ENCODE results near the gene TCF3.

Gene TCF3

DNA sequence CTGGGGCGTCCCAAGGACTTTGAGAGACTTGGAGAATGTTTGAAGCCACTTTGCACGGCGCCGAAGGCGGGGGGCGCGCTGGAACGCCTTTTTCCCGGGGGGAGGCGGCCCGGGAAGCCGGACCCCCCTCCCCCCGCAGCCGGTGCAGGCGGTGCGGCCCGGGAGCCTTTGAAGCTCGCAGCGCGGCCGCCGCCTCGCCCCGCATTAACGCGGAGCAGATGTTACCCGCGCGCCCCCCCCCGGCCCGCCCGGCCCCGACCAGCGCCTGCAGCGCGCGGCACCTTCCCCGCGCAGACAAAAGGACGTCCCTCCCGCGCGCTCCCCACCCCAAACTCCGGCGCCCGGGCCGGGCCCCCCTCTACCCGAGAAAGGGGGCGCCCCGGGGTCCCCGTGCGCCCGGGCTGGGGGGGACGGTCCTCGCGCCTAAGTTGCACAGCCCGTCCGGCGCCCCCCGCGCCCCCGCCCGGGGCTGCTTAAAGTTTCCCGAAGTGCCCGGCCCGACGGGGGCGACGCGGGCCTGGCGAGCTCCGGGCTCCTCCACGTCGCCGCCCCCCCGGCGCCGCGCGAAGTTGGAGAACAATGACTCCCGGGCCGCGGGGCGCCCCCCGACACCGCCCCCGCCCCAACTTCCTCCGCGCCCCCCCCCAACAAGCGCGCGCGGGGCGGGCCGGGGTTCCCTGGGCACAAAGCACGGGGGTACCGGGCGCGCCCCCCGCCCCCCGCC lies 685 bp downstream of the TCF3 start:
- H2AK5ac ChIP-seq (ENCODE audit: low read length) = no peak overlapping the region
- no peak overlapping the region for H4K5ac ChIP-seq (ENCODE audit: low read length)
- peaks cover 2% of the 10 kb centered on the region for H3K4me1 ChIP-seq (ENCODE audit: control insufficient read depth, low read depth, low read length)
- peak overlapping the region; percentile 96 for H3K18ac ChIP-seq (ENCODE audit: low read length)
- peak; percentile 47 for DNase-seq
- peak overlapping the region; percentile 100 for H3K4ac ChIP-seq (ENCODE audit: low read depth, low read length)
- H2BK5ac ChIP-seq (ENCODE audit: low read length) = no peak overlapping the region
- peaks cover 13% of the 10 kb centered on the region for H3K79me1 ChIP-seq (ENCODE audit: low read length)
- no peak overlapping the region for H3K23ac ChIP-seq (ENCODE audit: low read length)
- peak overlapping the region; percentile 72 for H3K27ac ChIP-seq (ENCODE audit: low read depth, low read length)
- H3K27me3 ChIP-seq (ENCODE audit: insufficient read depth, low read length, poor library complexity) = no peaks in the 10 kb centered on the region
- H3K79me2 ChIP-seq (ENCODE audit: control insufficient read depth, insufficient read depth, low read length) = peaks cover 41% of the 10 kb centered on the region
- H2BK120ac ChIP-seq (ENCODE audit: low read depth, low read length) = peak overlapping the region; percentile 86
- H3K4me2 ChIP-seq (ENCODE audit: low read length) = peak overlapping the region; percentile 83
- peak overlapping the region; percentile 93 for H3K9ac ChIP-seq (ENCODE audit: low read length)
- peak overlapping the region; percentile 94 for H4K8ac ChIP-seq (ENCODE audit: low read depth, low read length)
- WGBS (ENCODE audit: extremely low coverage, insufficient coverage, low lambda C conversion rate) = no CpG with 5 or more reads among the region's 101 CpGs
- peak overlapping the region; percentile 94 for H3K56ac ChIP-seq (ENCODE audit: low read length)
- H3K4me3 ChIP-seq (ENCODE audit: low read length) = peak overlapping the region; percentile 87
- H3K36me3 ChIP-seq (ENCODE audit: control insufficient read depth, insufficient read depth, low read length) = peaks cover 14% of the 10 kb centered on the region
- H2BK15ac ChIP-seq (replicated peaks; ENCODE audit: low read depth) = no peak overlapping the region

DNA sequence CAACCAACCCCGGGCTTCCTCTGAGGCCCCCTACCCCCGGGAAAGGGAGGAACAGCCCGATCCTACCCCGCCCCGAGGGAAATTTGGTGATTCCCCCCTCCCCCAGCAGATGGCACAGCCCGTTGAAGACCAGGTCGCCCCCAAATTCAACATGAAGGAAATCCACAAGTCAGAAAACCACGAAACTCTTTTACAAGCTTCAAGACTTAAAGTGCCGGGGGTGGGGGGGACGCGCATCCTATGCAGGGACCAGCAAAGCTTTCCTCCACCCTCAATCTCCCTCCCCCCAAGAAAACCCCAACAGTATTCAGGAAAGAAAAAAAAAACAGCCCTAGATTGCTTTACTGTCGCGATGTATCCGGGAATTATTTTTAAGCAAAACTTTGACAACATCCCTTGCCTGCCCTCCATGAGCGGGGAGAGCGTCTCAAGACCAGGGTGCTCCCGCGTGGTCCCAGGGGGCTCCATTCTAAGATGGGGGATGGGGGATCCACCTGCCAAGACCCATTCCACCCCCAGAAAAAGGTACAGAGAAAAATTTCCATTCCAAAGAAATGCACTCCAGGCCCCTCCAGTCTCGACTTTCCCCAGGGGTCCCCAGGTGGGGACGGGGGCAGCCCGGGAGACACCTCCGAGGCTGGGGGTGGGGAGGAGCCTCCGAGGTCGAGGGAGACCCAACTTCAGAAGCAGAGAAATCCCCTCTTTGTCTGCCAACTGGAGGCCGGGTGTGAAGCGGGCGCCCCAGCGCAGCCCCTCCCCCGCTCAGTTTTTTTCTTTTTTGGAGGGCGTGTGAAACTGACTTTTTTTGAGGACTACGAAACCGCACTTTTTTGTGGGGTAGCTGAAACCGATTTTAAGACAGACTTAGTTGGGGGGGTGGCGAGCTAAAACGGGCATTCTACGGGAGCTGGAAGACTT lies 1.5 kb downstream of the TCF3 start:
- Histone ChIP-seq H4K8ac (ENCODE audit: low read depth, low read length) (no peak overlapping the region), H2AK5ac (ENCODE audit: low read length) (peak overlapping the region; percentile 18), H3K18ac (ENCODE audit: low read length) (peak overlapping the region; percentile 96), H3K79me2 (ENCODE audit: control insufficient read depth, insufficient read depth, low read length) (peaks cover 41% of the 10 kb centered on the region), H3K4me1 (ENCODE audit: control insufficient read depth, low read depth, low read length) (peaks cover 2% of the 10 kb centered on the region), H2BK15ac (replicated peaks; ENCODE audit: low read depth) (no peak overlapping the region), H3K36me3 (ENCODE audit: control insufficient read depth, insufficient read depth, low read length) (peaks cover 18% of the 10 kb centered on the region), H3K79me1 (ENCODE audit: low read length) (peaks cover 13% of the 10 kb centered on the region), H2BK120ac (ENCODE audit: low read depth, low read length) (peak overlapping the region; percentile 86), H3K27me3 (ENCODE audit: insufficient read depth, low read length, poor library complexity) (no peaks in the 10 kb centered on the region), H2BK5ac (ENCODE audit: low read length) (no peak overlapping the region), H3K4ac (ENCODE audit: low read depth, low read length) (peak overlapping the region; percentile 100), H3K4me2 (ENCODE audit: low read length) (peak overlapping the region; percentile 83), H3K23ac (ENCODE audit: low read length) (peak overlapping the region; percentile 66), H3K56ac (ENCODE audit: low read length) (peak overlapping the region; percentile 94), H3K4me3 (ENCODE audit: low read length) (peak overlapping the region; percentile 87), H3K9ac (ENCODE audit: low read length) (peak overlapping the region; percentile 93), H4K5ac (ENCODE audit: low read length) (no peak overlapping the region), H3K27ac (ENCODE audit: low read depth, low read length) (peak overlapping the region; percentile 72)
- no CpG with 5 or more reads among the region's 36 CpGs for WGBS (ENCODE audit: extremely low coverage, insufficient coverage, low lambda C conversion rate)
- DNase-seq = peak; percentile 72

DNA sequence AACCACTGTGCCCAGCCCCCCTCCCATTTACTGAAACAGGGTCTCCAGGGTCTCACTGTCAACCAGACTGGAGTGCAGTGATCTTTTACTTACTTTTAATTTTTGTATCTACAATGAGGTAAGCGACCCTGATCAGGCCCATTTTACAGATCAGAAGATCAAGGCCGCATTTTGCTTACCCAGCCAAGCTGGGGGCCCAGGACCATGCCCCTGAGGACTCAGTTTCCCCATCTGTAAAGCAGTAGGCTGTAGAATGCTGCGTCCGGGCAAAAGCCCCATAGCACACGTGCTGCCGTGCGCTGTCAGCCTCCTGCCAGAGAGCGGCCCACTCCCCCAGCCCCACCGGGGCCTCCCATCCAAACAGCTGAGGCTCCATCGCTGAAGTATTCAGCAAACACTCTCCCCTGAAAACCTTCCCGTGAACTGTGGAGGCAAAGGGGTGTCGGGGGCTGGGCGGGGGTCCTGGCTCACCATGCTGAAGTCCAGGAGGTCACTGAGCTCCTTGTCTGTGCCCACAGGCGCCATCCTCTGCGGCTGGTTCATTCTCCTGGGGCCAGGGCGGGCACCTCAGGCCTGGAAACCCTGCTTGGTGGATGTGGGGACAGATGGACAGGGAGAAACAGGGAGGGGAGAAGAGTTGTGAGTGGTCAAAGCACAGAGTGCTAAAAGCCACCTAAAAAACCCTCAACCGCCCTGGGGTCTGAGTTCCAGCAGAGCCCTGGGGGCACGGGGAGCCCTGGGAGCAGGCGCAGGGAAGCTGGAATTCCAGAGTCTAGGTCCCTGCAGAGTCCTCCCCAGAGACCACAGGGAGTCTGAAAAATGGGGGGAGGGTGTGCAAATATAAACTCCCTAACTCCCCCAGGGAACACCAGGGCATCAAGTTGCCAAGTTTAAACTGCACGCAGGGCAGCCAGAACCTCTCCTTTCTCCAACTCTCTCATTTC lies 2.4 kb downstream of the TCF3 start:
- H3K4me2 ChIP-seq (ENCODE audit: low read length) = peak overlapping the region; percentile 38
- peaks cover 18% of the 10 kb centered on the region for H3K36me3 ChIP-seq (ENCODE audit: control insufficient read depth, insufficient read depth, low read length)
- H3K79me1 ChIP-seq (ENCODE audit: low read length) = peaks cover 13% of the 10 kb centered on the region
- H4K5ac ChIP-seq (ENCODE audit: low read length) = no peak overlapping the region
- H4K8ac ChIP-seq (ENCODE audit: low read depth, low read length) = no peak overlapping the region
- H3K79me2 ChIP-seq (ENCODE audit: control insufficient read depth, insufficient read depth, low read length) = peaks cover 41% of the 10 kb centered on the region
- H3K56ac ChIP-seq (ENCODE audit: low read length) = peak overlapping the region; percentile 94
- H3K4ac ChIP-seq (ENCODE audit: low read depth, low read length) = no peak overlapping the region
- H2BK5ac ChIP-seq (ENCODE audit: low read length) = no peak overlapping the region
- H2BK120ac ChIP-seq (ENCODE audit: low read depth, low read length) = no peak overlapping the region
- no peak overlapping the region for H3K4me3 ChIP-seq (ENCODE audit: low read length)
- H3K18ac ChIP-seq (ENCODE audit: low read length) = peak overlapping the region; percentile 96
- H3K27ac ChIP-seq (ENCODE audit: low read depth, low read length) = peak overlapping the region; percentile 36
- DNase-seq = no peak
- H3K9ac ChIP-seq (ENCODE audit: low read length) = peak overlapping the region; percentile 93
- WGBS (ENCODE audit: extremely low coverage, insufficient coverage, low lambda C conversion rate) = no CpG with 5 or more reads among the region's 20 CpGs
- peaks cover 2% of the 10 kb centered on the region for H3K4me1 ChIP-seq (ENCODE audit: control insufficient read depth, low read depth, low read length)
- H3K27me3 ChIP-seq (ENCODE audit: insufficient read depth, low read length, poor library complexity) = no peaks in the 10 kb centered on the region
- H3K23ac ChIP-seq (ENCODE audit: low read length) = no peak overlapping the region
- no peak overlapping the region for H2BK15ac ChIP-seq (replicated peaks; ENCODE audit: low read depth)
- H2AK5ac ChIP-seq (ENCODE audit: low read length) = no peak overlapping the region

DNA sequence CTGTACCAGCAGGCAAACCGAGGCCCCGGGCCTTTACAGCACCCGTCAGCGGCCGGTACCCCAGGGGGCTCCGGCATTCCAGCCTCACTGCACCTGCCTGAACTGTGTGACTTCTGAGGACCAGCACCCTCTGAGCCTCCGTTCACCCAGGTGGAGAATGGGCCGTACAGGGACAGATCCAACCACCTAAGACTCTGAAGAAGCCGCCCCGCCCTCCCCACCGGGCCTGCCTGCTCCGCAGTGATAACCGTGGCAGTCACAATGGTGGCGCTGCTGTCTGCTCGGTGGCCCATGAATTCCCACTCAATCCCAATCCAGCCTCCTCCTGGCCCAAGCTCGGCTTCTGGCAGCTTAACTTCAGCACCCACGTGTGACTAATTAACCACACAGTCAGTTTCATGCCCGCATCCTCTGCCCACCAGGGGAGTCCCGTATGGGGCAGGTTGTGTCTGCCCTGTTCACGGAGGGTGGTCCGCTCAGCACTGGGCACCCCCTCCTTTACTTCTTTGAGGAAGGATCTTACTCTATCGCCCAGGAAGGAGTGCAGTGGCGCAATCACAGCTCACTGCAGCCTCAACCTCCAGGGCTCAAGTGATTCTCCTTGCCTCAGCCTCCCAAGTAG lies 3.4 kb downstream of the TCF3 start:
- H3K9ac ChIP-seq (ENCODE audit: low read length) = no peak overlapping the region
- no peak overlapping the region for H3K4me3 ChIP-seq (ENCODE audit: low read length)
- H4K5ac ChIP-seq (ENCODE audit: low read length) = no peak overlapping the region
- no peak overlapping the region for H3K4me2 ChIP-seq (ENCODE audit: low read length)
- WGBS (ENCODE audit: extremely low coverage, insufficient coverage, low lambda C conversion rate) = no CpG with 5 or more reads among the region's 23 CpGs
- H3K79me2 ChIP-seq (ENCODE audit: control insufficient read depth, insufficient read depth, low read length) = peaks cover 41% of the 10 kb centered on the region
- H3K56ac ChIP-seq (ENCODE audit: low read length) = no peak overlapping the region
- H3K4ac ChIP-seq (ENCODE audit: low read depth, low read length) = no peak overlapping the region
- no peak for DNase-seq
- H3K18ac ChIP-seq (ENCODE audit: low read length) = no peak overlapping the region
- H3K27me3 ChIP-seq (ENCODE audit: insufficient read depth, low read length, poor library complexity) = no peaks in the 10 kb centered on the region
- H2BK120ac ChIP-seq (ENCODE audit: low read depth, low read length) = no peak overlapping the region
- H2BK15ac ChIP-seq (replicated peaks; ENCODE audit: low read depth) = no peak overlapping the region
- H3K36me3 ChIP-seq (ENCODE audit: control insufficient read depth, insufficient read depth, low read length) = peaks cover 18% of the 10 kb centered on the region
- H3K27ac ChIP-seq (ENCODE audit: low read depth, low read length) = no peak overlapping the region
- H3K4me1 ChIP-seq (ENCODE audit: control insufficient read depth, low read depth, low read length) = peaks cover 2% of the 10 kb centered on the region
- H2BK5ac ChIP-seq (ENCODE audit: low read length) = no peak overlapping the region
- H4K8ac ChIP-seq (ENCODE audit: low read depth, low read length) = no peak overlapping the region
- no peak overlapping the region for H3K23ac ChIP-seq (ENCODE audit: low read length)
- no peak overlapping the region for H2AK5ac ChIP-seq (ENCODE audit: low read length)
- peaks cover 13% of the 10 kb centered on the region for H3K79me1 ChIP-seq (ENCODE audit: low read length)

DNA sequence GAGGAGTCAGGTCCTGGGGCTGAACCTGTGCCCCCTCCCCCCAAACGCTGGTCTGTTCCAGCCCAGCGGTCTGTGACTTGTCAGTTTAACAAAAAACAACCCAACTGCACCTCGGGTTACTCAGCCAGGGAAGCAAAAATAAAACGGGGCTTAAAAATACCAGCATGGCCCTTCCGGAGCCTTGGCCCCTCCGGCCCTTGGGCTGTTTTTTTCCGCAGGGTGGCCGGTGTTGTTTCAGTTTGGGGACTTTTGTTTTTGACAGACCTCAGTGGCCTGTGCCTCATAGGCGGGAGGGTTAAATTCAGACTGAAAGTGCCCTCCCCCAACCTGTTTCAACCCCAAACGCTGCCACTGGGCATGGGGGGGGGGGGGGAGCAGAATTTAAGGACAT lies 4.0 kb downstream of the TCF3 start:
- H3K18ac ChIP-seq (ENCODE audit: low read length) = no peak overlapping the region
- H4K8ac ChIP-seq (ENCODE audit: low read depth, low read length) = no peak overlapping the region
- H3K23ac ChIP-seq (ENCODE audit: low read length) = no peak overlapping the region
- H3K36me3 ChIP-seq (ENCODE audit: control insufficient read depth, insufficient read depth, low read length) = peaks cover 18% of the 10 kb centered on the region
- no CpG with 5 or more reads among the region's 10 CpGs for WGBS (ENCODE audit: extremely low coverage, insufficient coverage, low lambda C conversion rate)
- peaks cover 2% of the 10 kb centered on the region for H3K4me1 ChIP-seq (ENCODE audit: control insufficient read depth, low read depth, low read length)
- peaks cover 41% of the 10 kb centered on the region for H3K79me2 ChIP-seq (ENCODE audit: control insufficient read depth, insufficient read depth, low read length)
- no peak overlapping the region for H3K4ac ChIP-seq (ENCODE audit: low read depth, low read length)
- H3K4me2 ChIP-seq (ENCODE audit: low read length) = no peak overlapping the region
- H3K79me1 ChIP-seq (ENCODE audit: low read length) = peaks cover 13% of the 10 kb centered on the region
- no peak overlapping the region for H3K56ac ChIP-seq (ENCODE audit: low read length)
- no peak overlapping the region for H3K4me3 ChIP-seq (ENCODE audit: low read length)
- no peak overlapping the region for H2AK5ac ChIP-seq (ENCODE audit: low read length)
- H3K27me3 ChIP-seq (ENCODE audit: insufficient read depth, low read length, poor library complexity) = no peaks in the 10 kb centered on the region
- no peak overlapping the region for H2BK5ac ChIP-seq (ENCODE audit: low read length)
- H2BK120ac ChIP-seq (ENCODE audit: low read depth, low read length) = no peak overlapping the region
- H4K5ac ChIP-seq (ENCODE audit: low read length) = no peak overlapping the region
- no peak overlapping the region for H2BK15ac ChIP-seq (replicated peaks; ENCODE audit: low read depth)
- no peak overlapping the region for H3K27ac ChIP-seq (ENCODE audit: low read depth, low read length)
- H3K9ac ChIP-seq (ENCODE audit: low read length) = no peak overlapping the region
- DNase-seq = no peak
